HuH-7.5 (cell line): ENCODE measurements around the gene EHD2.
"Not testable (repeated sequence)": the region's sequence is repeated elsewhere in the genome, so short reads cannot be mapped to it uniquely, and the experiment has no call there.

Source experiments
- DNase-seq: peaks from one replicate; pipeline ENCODE4 v3.0.0; 2011; ENCODE audit warnings: low spot score

Gene EHD2

DNA sequence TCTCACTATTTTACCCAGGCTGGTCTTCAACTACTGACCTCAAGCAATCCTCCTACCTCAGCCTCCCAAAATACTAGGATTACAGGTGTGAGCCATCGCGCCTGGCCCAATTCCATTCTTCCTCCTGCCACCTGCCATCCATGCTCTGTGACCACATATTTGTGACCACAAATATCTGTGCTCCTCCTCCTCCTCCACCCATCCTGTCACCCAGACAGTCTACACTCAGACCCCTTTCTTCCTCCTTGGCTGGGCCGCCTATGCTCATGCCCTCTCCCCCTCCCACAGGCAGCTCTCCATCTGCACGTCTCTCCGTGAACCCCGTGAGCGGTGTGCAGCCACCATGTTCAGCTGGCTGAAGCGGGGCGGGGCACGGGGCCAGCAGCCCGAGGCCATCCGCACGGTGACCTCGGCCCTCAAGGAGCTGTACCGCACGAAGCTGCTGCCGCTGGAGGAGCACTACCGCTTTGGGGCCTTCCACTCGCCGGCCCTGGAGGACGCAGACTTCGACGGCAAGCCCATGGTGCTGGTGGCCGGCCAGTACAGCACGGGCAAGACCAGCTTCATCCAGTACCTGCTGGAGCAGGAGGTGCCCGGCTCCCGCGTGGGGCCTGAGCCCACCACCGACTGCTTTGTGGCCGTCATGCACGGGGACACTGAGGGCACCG is 3.2 kb downstream of the EHD2 start:
- DNase-seq, result no peak

GRCh38 chr19:47718415-47719046 is 5.3 kb downstream of the EHD2 start:
- DNase-seq, result not testable (repeated sequence)

DNA sequence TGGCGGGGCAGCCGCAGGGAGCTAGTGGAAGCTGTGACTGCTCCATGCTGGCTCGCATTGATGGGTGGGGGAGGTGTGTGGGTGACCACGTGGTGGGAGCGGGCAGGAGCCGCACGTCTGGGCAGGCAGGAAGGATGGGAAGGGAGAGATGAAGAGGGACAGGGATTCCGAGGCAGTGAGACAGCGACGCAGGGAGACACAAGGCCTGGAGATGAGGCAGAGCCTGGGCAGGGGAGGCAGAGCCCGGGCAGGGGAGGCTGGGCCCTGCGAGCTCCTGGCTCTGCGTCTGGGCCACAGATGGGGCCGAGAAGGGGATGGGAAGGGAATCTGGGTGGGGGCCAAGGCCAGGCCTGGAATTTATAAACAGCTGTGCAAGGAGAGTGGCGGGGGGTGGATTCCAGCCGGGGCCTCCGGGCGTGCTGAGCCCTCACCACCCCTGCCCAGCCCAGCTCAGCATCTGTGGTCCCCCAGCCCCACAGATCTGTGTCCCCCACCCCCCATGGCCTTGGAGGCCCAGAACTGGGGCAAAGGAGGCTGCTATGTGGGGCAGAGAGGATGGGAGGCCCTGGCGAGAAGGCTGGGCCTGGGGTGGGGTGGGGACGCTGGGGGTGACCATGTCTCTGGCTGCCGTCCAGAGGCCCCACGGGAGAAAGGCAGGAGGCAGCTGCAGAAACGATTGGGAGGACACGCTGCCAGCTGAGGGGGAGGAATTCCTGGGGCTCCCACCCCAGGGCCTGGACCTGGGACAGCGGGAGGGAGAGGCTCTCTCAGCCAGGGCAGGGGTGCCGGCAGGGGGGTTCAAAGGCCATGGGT is 6.0 kb downstream of the EHD2 start:
- DNase-seq, result no peak

DNA sequence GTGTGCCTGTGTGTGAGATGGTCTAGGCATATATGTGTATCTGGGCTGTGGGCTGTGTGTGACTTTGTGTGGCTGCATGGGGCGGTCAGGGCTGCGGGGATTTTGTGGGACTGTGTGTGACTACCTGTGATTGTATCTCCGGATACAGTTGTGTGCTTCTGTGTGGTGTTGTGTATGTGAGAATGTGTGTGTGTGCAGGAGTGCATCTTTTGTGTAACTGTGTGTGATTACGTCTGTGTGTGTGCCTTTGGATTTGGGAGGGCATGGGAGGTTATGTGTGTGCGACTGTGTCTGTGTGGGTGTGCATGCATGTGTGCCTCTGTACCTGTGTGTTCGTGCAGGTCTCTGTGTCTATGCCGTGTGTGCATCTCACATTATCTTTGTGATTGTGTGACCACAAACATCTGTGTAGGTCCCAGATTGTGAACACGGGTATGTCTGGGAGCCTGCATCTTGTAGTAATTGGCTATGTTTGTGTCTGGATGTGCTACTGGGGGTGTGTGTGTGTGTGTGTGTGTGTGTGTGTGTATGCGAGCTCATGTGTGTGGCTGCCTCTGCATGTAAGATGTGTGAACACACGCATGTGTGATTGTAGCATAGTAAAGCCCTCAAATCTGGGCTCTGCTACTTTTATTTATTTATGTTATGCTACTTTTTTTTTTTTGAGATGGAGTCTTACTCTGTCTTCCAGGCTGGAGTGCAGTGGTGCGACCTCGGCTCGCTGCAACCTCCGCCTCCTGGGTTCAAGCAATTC is 7.6 kb downstream of the EHD2 start:
- DNase-seq, result no peak

GRCh38 chr19:47723581-47723940 is 10.3 kb downstream of the EHD2 start:
- DNase-seq, result no peak

GRCh38 chr19:47725759-47726401 is 12.7 kb downstream of the EHD2 start:
- no peak for DNase-seq

DNA sequence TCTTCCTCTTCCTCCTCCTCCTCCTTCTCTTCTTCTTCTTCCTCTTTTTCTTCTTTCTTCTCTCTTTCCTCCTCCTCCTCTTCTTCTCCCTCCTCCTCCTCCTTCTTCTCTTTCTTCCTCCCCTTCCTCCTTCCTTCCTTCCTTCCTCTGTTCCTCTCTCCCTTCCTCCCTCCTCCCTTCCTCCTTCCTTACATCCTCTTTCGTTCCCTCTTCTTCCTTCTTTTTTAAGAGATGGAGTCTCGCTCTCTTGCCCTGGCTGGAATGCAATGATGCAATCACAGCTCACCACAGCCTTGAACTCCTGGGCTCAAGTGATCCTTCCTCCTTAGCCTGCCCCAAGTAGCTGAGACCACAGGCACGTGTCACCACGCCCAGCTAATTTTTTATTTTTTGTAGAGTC is 13.2 kb downstream of the EHD2 start:
- no peak for DNase-seq

GRCh38 chr19:47728295-47728694 is 15.1 kb downstream of the EHD2 start:
- not testable (repeated sequence) for DNase-seq

- DNase-seq, result peak; percentile 21
These were observed 16.2 kb downstream of the EHD2 start for GRCh38 chr19:47729468-47729798.

DNA sequence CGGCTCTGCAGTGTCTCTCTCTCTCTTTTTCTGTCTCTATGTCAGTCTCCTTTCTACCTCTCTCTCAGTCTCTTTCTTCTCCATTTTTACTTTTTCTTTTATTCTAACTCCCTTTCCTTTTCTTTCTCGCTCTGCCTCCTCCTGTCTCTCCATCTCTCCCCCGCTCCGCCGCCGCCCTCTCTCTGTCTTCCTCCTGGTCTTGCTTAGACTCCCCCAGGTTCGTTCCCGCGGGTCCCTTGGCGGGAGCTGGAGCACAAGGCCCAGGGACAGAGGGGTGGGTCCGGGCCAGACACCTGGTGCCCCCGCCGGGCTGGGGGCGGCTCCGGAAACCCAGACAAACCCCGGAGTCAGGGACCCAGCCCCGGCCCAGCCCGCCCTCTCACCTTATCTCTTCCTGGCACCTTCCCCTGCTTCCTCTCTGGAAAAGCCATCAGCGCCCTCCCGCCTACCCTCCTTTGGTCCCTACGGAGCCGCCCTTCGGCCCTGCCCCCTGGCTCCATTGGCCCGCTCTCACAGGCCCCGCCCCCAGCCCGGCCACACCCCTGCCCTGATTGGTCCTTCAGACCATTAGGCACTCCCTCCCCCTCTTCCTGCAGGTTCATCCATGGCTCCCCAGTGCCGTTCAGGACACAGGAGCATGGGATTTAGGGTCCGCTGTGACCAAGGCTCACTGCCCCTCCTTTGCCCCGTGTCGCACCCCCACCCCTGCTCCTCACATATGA is 16.7 kb downstream of the EHD2 start:
- DNase-seq, result peak; percentile 53

- no peak for DNase-seq
These were observed 17.3 kb downstream of the EHD2 start for GRCh38 chr19:47730521-47730889.

GRCh38 chr19:47730910-47731309 is 17.7 kb downstream of the EHD2 start:
- DNase-seq, result no peak

- no peak for DNase-seq
These were observed 21.9 kb downstream of the EHD2 start for GRCh38 chr19:47735131-47735530.

- DNase-seq, result no peak
These were observed 27.8 kb downstream of the EHD2 start for GRCh38 chr19:47740866-47741519.

GRCh38 chr19:47741544-47742140 is 28.4 kb downstream of the EHD2 start:
- DNase-seq, result no peak

- DNase-seq, result no peak
These were observed 29.4 kb downstream of the EHD2 start for GRCh38 chr19:47742634-47743033.

GRCh38 chr19:47745010-47745901 is 32.0 kb downstream of the EHD2 start, which contains the start of gene NOP53:
NOP53 (plus strand) TSS chr19:47745546; CDS start chr19:47745560, 14 bp downstream.
- DNase-seq, result peak; percentile 99

DNA sequence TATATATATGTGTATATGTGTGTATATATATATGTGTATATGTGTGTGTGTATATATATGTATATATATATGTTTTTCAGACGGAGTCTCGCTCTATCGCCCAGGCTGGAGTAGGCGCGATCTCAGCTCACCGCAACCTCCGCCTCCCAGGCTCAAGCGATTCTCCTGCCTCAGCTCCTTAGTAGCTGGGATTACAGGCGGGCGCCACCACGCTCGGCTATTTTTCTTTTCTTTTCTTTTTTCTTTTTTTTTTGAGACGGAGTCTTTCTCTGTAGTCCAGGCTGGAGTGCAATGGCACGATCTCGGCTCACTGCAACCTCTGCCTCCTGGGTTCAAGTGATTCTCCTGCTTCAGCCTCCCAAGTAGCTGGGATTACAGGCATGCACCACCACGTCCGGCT is 32.9 kb downstream of the EHD2 start:
- not testable (repeated sequence) for DNase-seq

GRCh38 chr19:47749326-47749725 is 36.1 kb downstream of the EHD2 start:
- DNase-seq, result no peak
